ENCODE results near the gene APOL4. TPM values are rescaled to one million over a fixed set of nuclear protein-coding genes. Genes with fewer than 3 reads are reported as not detected.

APOL4 gene
- total RNA-seq, 2 donors from 2014 or later = 0.99 to 2.7 TPM

GRCh38 chr22:36151006-36151595, 50.5 kb downstream of the APOL4 start:
- DNase-seq (no peak), ATAC-seq (replicated peaks in 1 of 2) (no peak)
- Mint-ChIP-seq H3K27ac (peak overlapping the region; percentile 68), H3K4me3 (no peak overlapping the region), H3K9me3 (peaks cover 3% of the 10 kb centered on the region in 2 donors), H3K36me3 (ENCODE audit: insufficient read depth in 2 of 2) (peaks cover 11 to 21% of the 10 kb centered on the region in 2 donors), H3K27me3 (ENCODE audit: low read depth) (no peaks in the 10 kb centered on the region), H3K4me1 (ENCODE audit: low read depth) (peaks cover 65% of the 10 kb centered on the region)

- DNase-seq (no peak), ATAC-seq (replicated peaks in 1 of 2) (peak in 1 of 2 donors; percentile 26)
- H3K27ac Mint-ChIP-seq = peak overlapping the region; percentile 68
- peaks cover 3% of the 10 kb centered on the region in 2 donors for H3K9me3 Mint-ChIP-seq
- H3K27me3 Mint-ChIP-seq (ENCODE audit: low read depth) = no peaks in the 10 kb centered on the region
- no peak overlapping the region for H3K4me3 Mint-ChIP-seq
- H3K36me3 Mint-ChIP-seq (ENCODE audit: insufficient read depth in 2 of 2) = peaks cover 6 to 12% of the 10 kb centered on the region in 2 donors
- peaks cover 53% of the 10 kb centered on the region for H3K4me1 Mint-ChIP-seq (ENCODE audit: low read depth)
Measured at GRCh38 chr22:36149441-36149840, 52.2 kb downstream of the APOL4 start.

GRCh38 chr22:36148411-36148810, 53.2 kb downstream of the APOL4 start:
- Mint-ChIP-seq H3K4me1 (ENCODE audit: low read depth) (peaks cover 43% of the 10 kb centered on the region), H3K36me3 (ENCODE audit: insufficient read depth in 2 of 2) (peaks cover 6 to 8% of the 10 kb centered on the region in 2 donors)
- no peak for ATAC-seq (replicated peaks in 1 of 2)

GRCh38 chr22:36147196-36147791, 54.3 kb downstream of the APOL4 start:
- Mint-ChIP-seq H3K4me1 (ENCODE audit: low read depth) (peaks cover 37% of the 10 kb centered on the region), H3K36me3 (ENCODE audit: insufficient read depth in 2 of 2) (peaks cover 8 to 11% of the 10 kb centered on the region in 2 donors), H3K4me3 (no peak overlapping the region), H3K27me3 (ENCODE audit: low read depth) (no peaks in the 10 kb centered on the region), H3K27ac (no peak overlapping the region), H3K9me3 (peaks cover 3% of the 10 kb centered on the region in 2 donors)
- ATAC-seq (replicated peaks in 1 of 2) (no peak), DNase-seq (no peak)

More at GRCh38 chr22:36148411-36148810, 53.2 kb downstream of the APOL4 start:
- Mint-ChIP-seq H3K4me3 (no peak overlapping the region), H3K27me3 (ENCODE audit: low read depth) (no peaks in the 10 kb centered on the region), H3K27ac (no peak overlapping the region), H3K9me3 (peaks cover 3% of the 10 kb centered on the region in 2 donors)
- no peak for DNase-seq

- Mint-ChIP-seq H3K27ac (peak overlapping the region; percentile 7), H3K9me3 (no peaks in the 10 kb centered on the region), H3K4me3 (no peak overlapping the region), H3K27me3 (ENCODE audit: low read depth) (no peaks in the 10 kb centered on the region), H3K36me3 (ENCODE audit: insufficient read depth in 2 of 2) (peaks cover 3 to 5% of the 10 kb centered on the region in 2 donors), H3K4me1 (ENCODE audit: low read depth) (peaks cover 22% of the 10 kb centered on the region)
- ATAC-seq (replicated peaks in 1 of 2) (no peak), DNase-seq (no peak)
Measured at GRCh38 chr22:36145881-36146280, 55.7 kb downstream of the APOL4 start.

GRCh38 chr22:36144886-36145541, 56.6 kb downstream of the APOL4 start:
- peak overlapping the region; percentile 42 for H3K27ac Mint-ChIP-seq
- DNase-seq (peak; percentile 44 to 46), ATAC-seq (replicated peaks in 1 of 2) (peak; percentile 52 to 65)
- H3K4me3 Mint-ChIP-seq = no peak overlapping the region
- H3K9me3 Mint-ChIP-seq = no peaks in the 10 kb centered on the region
- peaks cover 14% of the 10 kb centered on the region for H3K4me1 Mint-ChIP-seq (ENCODE audit: low read depth)
- H3K27me3 Mint-ChIP-seq (ENCODE audit: low read depth) = no peaks in the 10 kb centered on the region
- H3K36me3 Mint-ChIP-seq (ENCODE audit: insufficient read depth in 2 of 2) = peaks cover 3 to 5% of the 10 kb centered on the region in 2 donors

- no peak overlapping the region for H3K4me3 Mint-ChIP-seq
- peaks cover 10% of the 10 kb centered on the region for H3K4me1 Mint-ChIP-seq (ENCODE audit: low read depth)
- H3K36me3 Mint-ChIP-seq (ENCODE audit: insufficient read depth in 2 of 2) = peaks cover 3 to 5% of the 10 kb centered on the region in 2 donors
- H3K9me3 Mint-ChIP-seq = no peaks in the 10 kb centered on the region
- H3K27ac Mint-ChIP-seq = peak overlapping the region; percentile 21
- DNase-seq = no peak
- H3K27me3 Mint-ChIP-seq (ENCODE audit: low read depth) = no peaks in the 10 kb centered on the region
- no peak for ATAC-seq (replicated peaks in 1 of 2)
Measured at GRCh38 chr22:36143956-36144355, 57.7 kb downstream of the APOL4 start.

- ATAC-seq (replicated peaks in 1 of 2) (no peak), DNase-seq (no peak)
- peaks cover 3 to 5% of the 10 kb centered on the region in 2 donors for H3K36me3 Mint-ChIP-seq (ENCODE audit: insufficient read depth in 2 of 2)
- H3K9me3 Mint-ChIP-seq = no peaks in the 10 kb centered on the region
- H3K4me1 Mint-ChIP-seq (ENCODE audit: low read depth) = peaks cover 10% of the 10 kb centered on the region
- no peak overlapping the region for H3K4me3 Mint-ChIP-seq
- H3K27me3 Mint-ChIP-seq (ENCODE audit: low read depth) = no peaks in the 10 kb centered on the region
- peak overlapping the region; percentile 52 for H3K27ac Mint-ChIP-seq
Measured at GRCh38 chr22:36143066-36143815, 58.4 kb downstream of the APOL4 start.

GRCh38 chr22:36141481-36141880, 60.1 kb downstream of the APOL4 start:
- H3K36me3 Mint-ChIP-seq (ENCODE audit: insufficient read depth in 2 of 2) = peaks cover 3 to 5% of the 10 kb centered on the region in 2 donors

More at GRCh38 chr22:36141481-36141880, 60.1 kb downstream of the APOL4 start:
- Mint-ChIP-seq H3K27ac (no peak overlapping the region), H3K4me3 (no peak overlapping the region), H3K9me3 (no peaks in the 10 kb centered on the region), H3K27me3 (ENCODE audit: low read depth) (no peaks in the 10 kb centered on the region), H3K4me1 (ENCODE audit: low read depth) (peaks cover 10% of the 10 kb centered on the region)
- ATAC-seq (replicated peaks in 1 of 2) (no peak), DNase-seq (no peak)

Other genes with a start within 250 kb of the APOL4 start
- gene RBFOX2, start 173.0 kb downstream of the APOL4 start, total RNA-seq = 1 to 10 TPM; 2.3 to 4.4 TPM
- gene APOL3, start 41.1 kb downstream of the APOL4 start, total RNA-seq = 10 to 100 TPM; 55.6 to 55.7 TPM
- gene APOL2, start 37.7 kb upstream of the APOL4 start, total RNA-seq = 10 to 100 TPM; 64.5 to 69.5 TPM
- gene APOL1, start 51.3 kb upstream of the APOL4 start, total RNA-seq = 10 to 100 TPM; 32.7 to 44.5 TPM
- 100 to 1,000 TPM; 529 to 662 TPM for gene MYH9, start 186.2 kb upstream of the APOL4 start, total RNA-seq